ENCODE results near the gene ALG9.

ALG9 gene

DNA sequence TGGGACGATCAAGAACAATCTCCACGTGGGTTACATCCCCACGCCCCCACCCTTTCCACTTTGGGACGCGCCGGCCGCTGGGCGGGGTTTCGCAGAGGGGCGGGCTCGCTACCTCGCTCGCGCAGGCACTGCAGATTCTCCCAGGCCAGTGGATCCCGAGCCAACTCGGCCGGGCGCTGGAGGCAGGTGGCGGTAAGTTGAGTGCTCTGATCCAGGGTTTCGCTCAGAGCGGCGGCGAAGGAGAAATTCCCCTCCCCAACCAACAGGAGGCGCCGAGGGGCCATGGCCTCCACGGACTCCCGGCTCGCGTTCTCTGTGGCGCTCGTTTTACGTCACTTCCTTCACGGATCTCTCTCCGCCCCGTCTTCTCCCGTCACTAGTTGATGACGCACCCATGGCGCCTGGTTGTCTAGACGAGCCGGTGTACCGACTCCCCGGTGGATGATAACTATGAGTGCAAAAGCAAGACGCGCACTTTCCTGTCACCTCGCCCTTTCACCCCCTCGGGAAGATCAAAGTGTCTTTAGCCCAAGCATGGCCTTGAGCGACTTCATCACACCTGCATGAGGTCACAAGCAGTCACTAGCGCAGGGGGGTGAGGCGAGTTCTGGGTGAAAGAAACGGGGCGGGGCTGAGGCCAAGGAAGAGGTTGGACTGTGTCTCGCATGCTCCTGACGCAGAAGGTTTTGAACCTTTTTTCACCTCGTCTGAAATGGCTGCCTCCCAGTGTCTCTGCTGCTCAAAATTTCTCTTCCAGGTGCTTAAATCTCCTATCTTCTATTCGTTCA, 7.7 kb upstream of the ALG9 start, which contains the start of the genes CFAP68 and FDXACB1:
Gene CFAP68 (plus strand): TSS at position 693 of the 788 bp plus-strand sequence. CDS start 20 bp downstream, at position 713.
Gene FDXACB1 (minus strand): TSS at position 317 of the 788 bp plus-strand sequence. CDS start 33 bp downstream, at position 284.
- peak; percentile 76 to 97 for DNase-seq

- no peak for DNase-seq
Observed at GRCh38 chr11:111878385-111878848, 7.0 kb upstream of the ALG9 start.

DNA sequence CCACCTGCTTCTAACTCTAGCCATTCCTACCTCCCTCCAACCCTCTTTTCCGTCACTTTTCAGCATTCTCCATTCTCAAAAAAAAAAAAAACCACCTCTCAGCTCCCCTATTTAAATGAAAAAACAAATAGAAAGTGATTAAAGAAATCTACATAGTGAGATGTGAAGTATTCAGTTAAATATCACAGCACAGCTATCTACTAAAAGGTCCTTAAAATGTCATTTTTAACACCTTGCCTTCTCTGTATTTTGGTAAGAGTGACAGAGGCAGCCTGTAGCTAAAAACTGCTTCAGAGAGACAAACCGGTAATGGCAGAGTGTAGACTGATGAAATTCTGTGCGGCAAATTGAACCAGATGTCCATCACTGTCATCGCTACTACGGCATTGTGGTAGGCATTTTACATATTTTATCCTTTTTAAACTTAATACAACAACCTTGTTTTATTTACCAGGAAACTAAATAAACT, 346 bp upstream of the ALG9 start:
- DNase-seq: no peak

GRCh38 chr11:111870522-111870885, 877 bp downstream of the ALG9 start:
- DNase-seq: no peak

DNA sequence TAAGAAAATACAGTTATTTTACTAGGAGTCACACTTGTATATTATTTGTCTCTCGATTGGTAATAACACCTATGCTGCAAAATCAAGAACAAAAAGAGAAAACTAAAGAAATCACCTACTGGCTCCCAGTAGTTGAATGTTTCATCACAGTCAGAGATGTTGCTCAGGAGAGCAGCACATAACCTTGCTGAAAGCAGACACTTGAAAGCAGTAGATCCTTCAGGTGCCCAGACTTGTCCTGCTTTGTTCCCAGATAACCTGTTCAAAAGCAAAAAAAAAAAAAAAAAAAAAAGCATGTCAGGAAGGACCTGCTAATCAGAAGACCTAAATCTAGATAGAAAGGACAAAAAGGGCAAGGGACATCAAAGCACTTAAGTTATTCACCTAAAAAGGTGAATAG, 1.3 kb downstream of the ALG9 start:
- DNase-seq: no peak

DNA sequence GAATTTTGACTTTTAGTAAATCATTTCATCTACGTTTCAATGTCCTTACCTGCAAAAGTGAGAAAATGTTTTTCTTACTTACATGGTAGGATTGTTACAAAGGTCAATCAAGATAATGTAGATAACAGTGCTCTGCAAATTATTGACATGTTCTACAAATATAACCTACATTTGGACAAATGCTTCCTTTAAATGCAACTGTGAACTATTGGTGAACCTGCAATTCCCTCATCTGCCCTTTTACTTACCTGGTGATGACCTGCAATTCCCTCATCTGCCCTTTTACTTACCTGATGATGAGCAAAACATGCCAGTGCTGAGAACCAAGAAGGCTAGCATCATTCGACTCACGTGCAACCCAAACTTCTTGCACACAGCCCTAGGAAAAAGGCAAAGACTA, 11.1 kb downstream of the ALG9 start:
- DNase-seq: no peak

- no peak for DNase-seq
Observed at GRCh38 chr11:111855506-111855905, 15.9 kb downstream of the ALG9 start.

DNA sequence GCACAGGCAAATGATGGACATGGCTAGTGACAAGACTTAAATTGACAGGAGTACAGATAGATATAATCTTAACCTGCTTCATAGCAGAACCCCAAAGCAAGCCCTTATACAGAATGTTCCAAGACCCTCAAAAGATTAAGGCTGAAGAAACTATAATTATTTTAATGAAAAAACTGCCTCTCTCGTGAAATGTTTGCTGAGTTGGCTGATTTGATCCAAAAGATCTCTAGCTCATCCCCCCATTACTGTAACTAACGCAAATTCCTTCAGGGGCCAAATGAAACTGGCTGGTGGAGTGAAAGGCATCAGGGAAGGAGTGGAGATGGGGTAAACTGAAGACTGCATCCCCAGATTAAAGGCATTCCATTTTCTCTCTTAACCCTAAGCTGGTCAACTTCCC, 19.3 kb downstream of the ALG9 start:
- no peak for DNase-seq

DNA sequence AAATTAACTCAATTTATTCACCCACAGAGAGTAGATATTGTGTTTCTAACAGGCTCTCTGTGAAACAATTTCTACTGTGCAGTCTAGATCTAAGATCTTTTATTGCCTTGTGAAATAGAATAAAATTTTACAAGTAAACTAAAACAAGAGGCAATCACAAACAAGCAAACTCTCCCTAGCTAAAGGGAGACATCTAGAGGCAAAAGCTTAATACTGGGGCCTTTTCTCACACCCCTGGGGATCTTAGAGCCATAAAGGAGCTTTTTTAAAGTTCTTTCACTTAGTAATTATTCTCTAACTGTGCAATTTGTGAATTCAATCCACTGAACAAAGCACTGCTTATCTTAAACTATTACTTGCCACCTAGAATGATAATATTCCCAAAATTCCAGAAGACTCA, 19.7 kb downstream of the ALG9 start:
- no peak for DNase-seq

DNA sequence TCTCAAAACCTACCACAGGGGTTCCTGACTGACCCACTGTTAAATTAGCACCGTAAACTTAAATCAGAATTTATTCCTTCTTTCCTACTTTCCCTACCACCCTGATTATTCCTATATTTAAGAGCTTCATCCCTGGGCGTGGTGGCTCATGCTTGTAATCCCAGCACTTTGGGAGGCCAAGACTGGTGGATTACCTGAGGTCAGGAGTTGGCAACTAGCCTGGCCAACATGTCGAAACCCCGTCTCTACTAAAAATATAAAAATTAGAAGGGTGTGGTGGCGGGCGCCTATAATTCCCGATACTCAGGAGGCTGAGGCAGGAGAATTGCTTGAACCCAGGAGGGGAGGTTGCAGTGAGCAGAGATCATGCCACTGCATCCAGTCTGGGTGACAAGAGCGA, 20.3 kb downstream of the ALG9 start:
- no peak for DNase-seq

GRCh38 chr11:111849631-111850030, 21.8 kb downstream of the ALG9 start:
- no peak for DNase-seq

DNA sequence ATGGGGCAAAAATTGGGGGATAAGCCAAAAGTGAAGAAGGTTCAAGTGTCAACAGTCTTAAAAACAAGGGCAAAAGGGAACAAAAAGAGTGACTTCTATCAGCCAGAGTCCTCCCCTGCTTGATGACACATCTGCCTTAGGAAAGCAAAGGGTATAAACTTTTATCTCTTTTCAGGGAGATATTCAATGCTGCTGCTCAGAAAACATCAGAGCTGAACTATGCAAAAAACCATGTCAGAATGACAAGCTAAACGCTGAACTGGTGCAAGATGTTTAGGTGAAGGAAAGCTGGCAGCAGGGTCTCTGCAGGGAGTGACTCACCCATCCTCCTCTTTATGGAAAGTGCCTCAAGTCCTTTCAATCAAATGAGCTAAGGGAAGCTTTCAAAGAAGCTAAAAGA, 24.7 kb downstream of the ALG9 start:
- no peak for DNase-seq

- no peak for DNase-seq
Observed at GRCh38 chr11:111846063-111846462, 25.3 kb downstream of the ALG9 start.

DNA sequence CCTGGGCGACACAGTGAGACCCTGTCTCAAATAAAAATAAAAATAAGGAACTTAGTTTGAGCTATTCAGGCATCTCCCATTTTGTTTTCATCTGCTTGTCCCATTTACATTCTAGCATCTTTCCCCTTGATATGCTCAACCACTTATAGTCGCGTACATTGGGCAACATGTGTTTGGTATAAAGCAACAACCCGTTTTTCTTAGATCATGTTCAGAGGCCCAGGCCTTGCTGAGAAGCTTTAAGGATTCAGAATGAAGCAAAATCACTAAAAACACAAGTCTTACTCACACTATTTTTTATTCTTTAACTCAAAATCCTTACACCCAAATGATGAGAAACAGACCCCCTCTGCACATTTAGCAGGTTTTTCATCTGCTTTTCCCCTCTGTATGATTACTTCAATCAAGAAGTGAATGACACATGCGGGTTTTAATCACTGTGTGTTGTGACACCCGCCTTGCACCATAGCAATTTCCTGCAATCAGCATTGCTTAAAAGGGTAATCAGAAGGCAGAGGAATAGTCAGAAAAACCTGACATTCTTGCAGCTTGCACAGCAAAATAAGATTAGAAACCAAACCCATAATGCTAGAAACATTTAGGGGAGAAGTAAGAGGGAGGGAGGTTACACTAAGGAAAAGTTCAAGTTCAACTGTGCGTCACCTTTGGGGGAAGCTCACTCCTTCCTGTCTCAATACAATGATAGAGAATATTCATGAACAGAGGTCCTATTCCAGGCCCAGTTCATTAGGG, 25.9 kb downstream of the ALG9 start:
- DNase-seq: no peak

DNA sequence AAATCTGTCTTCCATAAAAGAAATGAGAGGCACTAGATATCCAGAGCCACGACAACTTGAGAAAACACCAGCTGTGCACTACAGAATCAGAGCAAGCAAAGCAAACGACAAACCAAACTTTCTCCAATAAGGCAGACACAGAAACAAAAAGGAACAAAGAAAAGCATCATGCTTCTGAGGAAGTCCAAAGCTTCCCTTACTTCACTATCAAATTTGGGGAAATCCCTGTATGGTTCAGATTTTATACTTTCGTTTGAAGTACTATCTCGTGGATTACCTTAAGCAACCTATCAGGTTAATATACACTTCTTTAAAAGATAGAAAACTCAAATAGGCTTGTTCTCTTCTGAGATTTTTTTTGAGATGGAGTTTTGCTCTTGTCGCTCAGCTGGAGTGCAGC, 27.7 kb downstream of the ALG9 start:
- no peak for DNase-seq

DNA sequence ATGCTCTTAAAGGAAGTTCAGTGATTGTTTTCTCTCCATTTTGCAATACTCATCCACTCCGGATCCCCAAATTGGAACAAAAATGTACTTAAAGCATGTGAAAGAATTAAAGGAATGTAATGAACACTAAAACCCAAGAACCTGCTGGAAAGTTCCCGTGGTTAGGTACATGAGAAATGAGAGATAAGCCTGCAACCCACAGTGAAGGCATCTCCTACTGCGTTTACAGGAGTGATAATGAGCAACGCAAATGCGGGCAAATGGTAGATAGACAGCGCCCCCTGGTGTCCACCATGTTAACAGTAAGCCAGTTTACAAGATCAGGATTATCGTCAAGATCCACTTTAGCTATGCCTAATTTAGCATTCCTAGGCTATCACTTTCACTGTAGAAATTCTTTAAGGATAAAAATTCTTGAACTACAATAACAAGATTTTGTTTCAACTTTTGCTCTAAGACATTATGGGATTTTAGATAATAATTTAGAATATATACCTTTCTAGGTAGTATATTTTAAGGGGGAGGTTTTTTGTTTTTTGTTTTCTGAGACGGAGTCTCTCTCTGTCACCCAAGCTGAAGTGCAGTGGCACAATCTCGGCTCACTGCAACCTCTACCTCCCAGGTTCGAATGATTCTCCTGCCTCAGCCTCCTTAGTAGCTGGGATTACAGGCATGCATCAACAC, 29.9 kb downstream of the ALG9 start:
- peak; percentile 3 to 68 for DNase-seq

GRCh38 chr11:111840143-111840542, 31.2 kb downstream of the ALG9 start:
- no peak for DNase-seq

DNA sequence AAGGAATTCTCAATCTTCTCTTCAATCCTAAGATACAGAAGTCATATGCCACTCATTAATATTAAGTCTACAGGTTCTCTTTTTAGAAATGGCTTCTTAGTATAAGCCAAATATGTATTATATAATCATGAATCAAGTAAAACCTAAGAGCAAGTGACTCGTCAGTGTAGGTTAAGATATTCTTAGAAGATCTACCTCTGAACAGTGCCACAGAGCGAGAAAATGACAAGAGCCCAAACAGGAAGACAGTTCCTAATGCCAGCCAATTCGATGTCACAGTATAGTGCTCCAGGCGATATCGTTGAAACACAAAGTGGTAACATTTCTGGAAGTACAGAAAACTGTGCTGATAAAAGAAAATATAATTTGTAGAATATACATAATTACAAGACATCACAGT, 33.3 kb downstream of the ALG9 start:
- no peak for DNase-seq

- DNase-seq: no peak
Observed at GRCh38 chr11:111837366-111837891, 34.0 kb downstream of the ALG9 start.

DNA sequence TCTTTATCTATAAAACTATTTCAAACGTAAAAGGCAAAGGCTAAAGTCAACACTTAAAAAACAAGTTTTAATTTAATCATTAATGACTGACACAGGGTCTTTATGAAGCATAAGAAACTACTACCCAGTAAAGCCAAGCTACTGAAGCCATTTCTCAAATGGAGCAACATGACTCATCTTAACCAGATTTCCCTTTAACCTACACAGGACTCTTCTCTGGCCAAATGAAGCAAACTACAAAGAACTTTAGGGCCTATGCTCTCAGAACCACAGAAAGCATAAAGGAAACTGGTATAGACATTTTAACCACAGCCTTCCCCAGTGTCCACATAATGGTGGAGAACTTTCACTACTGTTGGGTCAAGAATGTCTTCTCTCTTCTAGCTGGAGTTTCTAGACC, 34.7 kb downstream of the ALG9 start:
- no peak for DNase-seq

GRCh38 chr11:111836162-111836561, 35.2 kb downstream of the ALG9 start:
- no peak for DNase-seq

DNA sequence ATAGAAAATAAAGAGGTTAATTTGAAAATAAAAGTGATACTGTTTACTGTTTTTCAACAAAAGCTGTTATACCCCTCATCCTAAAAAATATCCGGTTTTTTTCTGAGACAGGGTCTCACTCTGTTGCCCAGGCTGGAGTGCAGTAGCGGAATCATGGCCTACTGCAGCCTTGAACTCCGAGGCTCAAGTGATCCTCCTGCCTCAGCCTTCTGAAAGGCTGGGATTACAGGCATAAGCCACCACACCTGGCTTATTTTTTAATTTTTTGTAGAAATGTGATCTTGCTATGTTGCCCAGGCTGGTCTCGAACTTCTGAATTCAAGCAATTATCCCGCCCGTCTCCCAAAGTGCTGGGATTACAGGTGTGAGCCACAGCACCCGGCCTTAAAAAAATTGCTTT, 35.7 kb downstream of the ALG9 start:
- DNase-seq: no peak

All from cerebellar nuclear complex (tissue), 1 donor.